GM10266 (cell line): ENCODE data around the gene CACNA1D.

Experiments
- DNase-seq: peaks from one replicate; pipeline ENCODE4 v3.0.0; 2012; ENCODE audit errors: extremely low spot score
- CTCF ChIP-seq: IDR thresholded peaks from 2 replicates; pipeline ENCODE4 v1.5.1; 2012; ENCODE audit warnings: mild to moderate bottlenecking, low read depth; ENCODE audit not compliant: control insufficient read depth, insufficient read depth; ENCODE audit errors: missing control alignments

The CACNA1D gene

GRCh38 chr3:53776494-53777101 lies 282.2 kb downstream of the CACNA1D start:
- no peak for DNase-seq

GRCh38 chr3:53777468-53777867 lies 283.1 kb downstream of the CACNA1D start:
- no peak for DNase-seq
- no peak for TF ChIP-seq CTCF

More at GRCh38 chr3:53776494-53777101, 282.2 kb downstream of the CACNA1D start:
- TF ChIP-seq CTCF: no peak

GRCh38 chr3:53778153-53778552 lies 283.7 kb downstream of the CACNA1D start:
- no peak for DNase-seq
- TF ChIP-seq CTCF: no peak

- DNase-seq: no peak
- TF ChIP-seq CTCF: no peak
Measured at GRCh38 chr3:53780171-53780570, 285.8 kb downstream of the CACNA1D start.

- no peak for TF ChIP-seq CTCF
- DNase-seq: no peak
Measured at GRCh38 chr3:53780806-53781205, 286.4 kb downstream of the CACNA1D start.

- DNase-seq: no peak
- no peak for TF ChIP-seq CTCF
Measured at GRCh38 chr3:53787016-53787415, 292.6 kb downstream of the CACNA1D start.

- TF ChIP-seq CTCF: no peak
Measured at GRCh38 chr3:53788038-53788437, 293.6 kb downstream of the CACNA1D start.

More at GRCh38 chr3:53788038-53788437, 293.6 kb downstream of the CACNA1D start:
- no peak for DNase-seq
